Bladder microvascular endothelial cell (primary cell): Measurements from ENCODE around the gene TMX2. TPM values are rescaled to one million over a fixed set of nuclear protein-coding genes. Genes with fewer than 3 reads are reported as not detected.

Source experiments
- total RNA-seq: library from RNA; depleted of rRNA; stranded (reverse); fragments of >200 nt; gene quantifications from 2 replicates; pipeline ENCODE4 v1.2.3, GENCODE V29; 2014

TMX2 gene, protein sequence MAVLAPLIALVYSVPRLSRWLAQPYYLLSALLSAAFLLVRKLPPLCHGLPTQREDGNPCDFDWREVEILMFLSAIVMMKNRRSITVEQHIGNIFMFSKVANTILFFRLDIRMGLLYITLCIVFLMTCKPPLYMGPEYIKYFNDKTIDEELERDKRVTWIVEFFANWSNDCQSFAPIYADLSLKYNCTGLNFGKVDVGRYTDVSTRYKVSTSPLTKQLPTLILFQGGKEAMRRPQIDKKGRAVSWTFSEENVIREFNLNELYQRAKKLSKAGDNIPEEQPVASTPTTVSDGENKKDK
- total RNA-seq: 40.0 and 72.9 TPM in 2 replicates

GRCh38 chr11:57712256-57713150, at the start of gene TMX2:
Gene TMX2, plus strand, starts transcription at chr11:57712593. Its CDS starts 26 bp downstream, at chr11:57712619.

DNA sequence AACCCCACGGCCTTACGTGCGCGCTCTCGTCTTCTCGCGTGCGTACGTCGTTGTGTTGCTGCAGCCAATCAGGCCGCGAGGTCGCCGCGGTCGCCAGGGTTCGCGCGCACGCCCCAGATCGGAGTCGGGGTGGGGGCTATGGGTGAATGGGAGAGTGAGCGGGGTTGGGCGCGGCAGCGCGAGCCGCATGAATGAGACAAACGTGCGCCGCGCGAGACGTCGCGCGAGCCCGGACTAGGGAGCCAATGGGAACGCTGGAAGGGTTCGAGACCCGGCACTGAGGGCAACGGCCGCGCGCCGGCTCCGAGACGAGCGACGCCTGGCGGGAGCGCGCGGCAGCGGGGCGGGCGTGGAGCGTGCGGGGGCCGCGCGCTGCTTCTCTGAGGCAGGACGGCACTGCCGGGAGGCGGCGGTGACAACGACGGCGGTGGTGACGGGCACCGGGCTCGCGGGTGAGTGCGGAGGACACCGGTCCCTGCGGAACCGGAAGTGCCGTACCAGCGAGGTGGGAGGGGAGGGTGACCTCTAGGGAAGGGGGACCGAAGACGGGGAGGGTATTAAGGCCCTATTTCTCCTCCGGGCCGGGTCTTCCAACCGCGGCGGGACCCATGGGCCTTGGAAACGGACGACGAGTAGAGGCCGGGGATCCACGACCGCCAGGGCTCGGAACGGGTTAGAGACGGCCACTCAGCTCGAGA, 44.5 kb upstream of the TMX2 start, which contains the start of gene ZDHHC5:
ZDHHC5 (plus strand) TSS at position 379 of the 698 bp plus-strand sequence. CDS start 4,977 bp downstream, outside the sequence.

GRCh38 chr11:57711414-57712255, 758 bp upstream of the TMX2 start, which contains the start of gene MED19:
Gene MED19, minus strand, starts transcription at chr11:57712215. Its CDS starts 36 bp downstream, at chr11:57712179.

GRCh38 chr11:57741132-57742086, 29.0 kb downstream of the TMX2 start, which contains the start of gene SELENOH:
Gene SELENOH, plus strand, starts transcription at chr11:57741491. Its CDS starts 105 bp downstream, at chr11:57741596.

GRCh38 chr11:57751676-57752253, 39.4 kb downstream of the TMX2 start, which contains the start of gene BTBD18:
Gene BTBD18, minus strand, starts transcription at chr11:57751819. Its CDS starts 631 bp downstream, at chr11:57751188.

DNA sequence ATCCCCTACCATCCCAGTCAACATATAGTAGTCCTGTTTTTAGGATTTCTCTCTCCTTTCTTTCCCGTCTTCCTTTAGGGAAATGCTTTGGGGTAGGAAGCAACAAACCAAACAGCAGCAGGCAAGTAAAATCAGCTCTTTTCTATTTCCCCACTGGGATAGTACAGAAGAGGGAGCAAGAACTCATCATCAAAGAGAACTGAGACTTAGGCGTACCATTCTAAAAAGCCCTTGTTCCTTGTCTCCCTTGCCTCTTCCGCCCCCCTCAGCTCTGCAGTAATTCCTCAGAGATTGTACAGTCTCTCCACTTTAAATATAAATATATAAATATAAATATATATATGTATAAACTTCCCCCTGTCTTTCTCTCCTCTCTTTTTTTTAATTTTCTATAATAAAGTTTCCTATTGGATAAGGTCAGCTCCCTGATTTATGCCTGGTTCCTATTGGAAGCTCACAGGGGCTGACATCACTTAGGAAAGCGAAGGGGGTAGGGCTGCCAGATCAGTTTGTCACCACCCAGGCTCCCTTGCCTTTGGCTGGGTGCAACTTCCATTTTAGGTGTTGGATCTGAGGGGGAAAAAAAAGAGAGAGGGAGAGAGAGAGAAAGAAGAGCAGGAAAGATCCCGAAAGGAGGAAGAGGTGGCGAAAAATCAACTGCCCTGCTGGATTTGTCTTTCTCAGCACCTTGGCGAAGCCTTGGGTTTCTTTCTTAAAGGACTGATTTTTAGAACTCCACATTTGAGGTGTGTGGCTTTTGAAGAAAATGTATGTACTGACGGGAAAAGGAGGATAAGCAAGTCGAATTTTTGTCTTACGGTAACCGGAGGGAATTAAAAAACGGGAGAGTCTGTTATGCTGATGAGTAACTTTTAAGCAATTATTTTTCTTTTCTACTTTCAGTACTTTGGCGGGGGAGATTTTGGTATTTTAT, 49.2 kb downstream of the TMX2 start, which contains the start of gene CTNND1:
CTNND1 (plus strand) TSS at position 502 of the 934 bp plus-strand sequence. CDS start 29,677 bp downstream, outside the sequence.

Other genes starting within 250 kb of the TMX2 start
- 8.7 and 15.5 TPM in 2 replicates for gene SLC43A1, start 196.9 kb upstream of the TMX2 start, total RNA-seq
- 44.8 and 75.6 TPM in 2 replicates for gene TIMM10, start 181.8 kb upstream of the TMX2 start, total RNA-seq
- not detected in 2 replicates for gene SMTNL1, start 175.0 kb upstream of the TMX2 start, total RNA-seq
- gene UBE2L6, start 144.9 kb upstream of the TMX2 start, total RNA-seq: 32.7 and 45.5 TPM in 2 replicates
- 0.13 and 0.16 TPM in 2 replicates for gene SERPING1, start 114.9 kb upstream of the TMX2 start, total RNA-seq
- 0.16 TPM in 1 of 2 replicates, not detected in the other for gene YPEL4, start 62.7 kb upstream of the TMX2 start, total RNA-seq
- gene CLP1, start 54.8 kb upstream of the TMX2 start, total RNA-seq: 16.7 and 24.8 TPM in 2 replicates
- 24.0 and 41.2 TPM in 2 replicates for gene ZDHHC5, start 44.5 kb upstream of the TMX2 start, total RNA-seq
- gene MED19, start 378 bp upstream of the TMX2 start, total RNA-seq: 15.2 and 16.4 TPM in 2 replicates
- gene SELENOH, start 28.9 kb downstream of the TMX2 start, total RNA-seq: 49.3 and 68.5 TPM in 2 replicates
- not detected in 2 replicates for gene BTBD18, start 39.2 kb downstream of the TMX2 start, total RNA-seq
- gene CTNND1, start 49.2 kb downstream of the TMX2 start, total RNA-seq: 169 and 366 TPM in 2 replicates